GM19438 (cell line): ENCODE measurements around the gene UGT1A8.
"Not testable (repeated sequence)": the region's sequence is repeated elsewhere in the genome, so short reads cannot be mapped to it uniquely, and the experiment has no call there.

ENCODE experiments used
- ATAC-seq: cut with Tn5 transposase; IDR thresholded peaks from one replicate; pipeline ENCODE4 v1.9.1; 2021; ENCODE audit warnings: low read depth; ENCODE audit not compliant: unreplicated experiment

UGT1A8 gene

GRCh38 chr2:233711312-233712008 is 94.0 kb downstream of the UGT1A8 start:
- no peak for ATAC-seq

GRCh38 chr2:233712611-233713261 is 95.3 kb downstream of the UGT1A8 start, which contains the start of gene UGT1A5:
Gene UGT1A5 (plus strand): TSS chr2:233712907. CDS start chr2:233712992, 85 bp downstream.
- ATAC-seq, result no peak

- ATAC-seq, result no peak
Observed at GRCh38 chr2:233713262-233713615, 95.8 kb downstream of the UGT1A8 start.

GRCh38 chr2:233714121-233714520 is 96.7 kb downstream of the UGT1A8 start:
- ATAC-seq, result no peak

- no peak for ATAC-seq
Observed at GRCh38 chr2:233718552-233718951, 101.1 kb downstream of the UGT1A8 start, which contains the start of gene UGT1A4. Gene UGT1A4 (plus strand): TSS chr2:233718736. CDS start chr2:233718821, 85 bp downstream.

GRCh38 chr2:233728723-233729301 is 111.4 kb downstream of the UGT1A8 start, which contains the start of gene UGT1A3:
Gene UGT1A3 (plus strand): TSS chr2:233729042. CDS start chr2:233729127, 85 bp downstream.
- ATAC-seq, result no peak

GRCh38 chr2:233736868-233737653 is 119.6 kb downstream of the UGT1A8 start:
- not testable (repeated sequence) for ATAC-seq

GRCh38 chr2:233740870-233741269 is 123.4 kb downstream of the UGT1A8 start:
- no peak for ATAC-seq

- ATAC-seq, result no peak
Observed at GRCh38 chr2:233743464-233744259, 126.2 kb downstream of the UGT1A8 start.

- no peak for ATAC-seq
Observed at GRCh38 chr2:233745073-233745755, 127.8 kb downstream of the UGT1A8 start.

GRCh38 chr2:233745838-233746237 is 128.4 kb downstream of the UGT1A8 start:
- ATAC-seq, result not testable (repeated sequence)

- no peak for ATAC-seq
Observed at GRCh38 chr2:233746475-233747282, 129.2 kb downstream of the UGT1A8 start.

GRCh38 chr2:233747283-233747544 is 129.8 kb downstream of the UGT1A8 start:
- no peak for ATAC-seq

- not testable (repeated sequence) for ATAC-seq
Observed at GRCh38 chr2:233750689-233751088, 133.3 kb downstream of the UGT1A8 start.

- ATAC-seq, result not testable (repeated sequence)
Observed at GRCh38 chr2:233751212-233752009, 134.0 kb downstream of the UGT1A8 start.

GRCh38 chr2:233754872-233755611 is 137.6 kb downstream of the UGT1A8 start:
- ATAC-seq, result no peak

GRCh38 chr2:233756429-233757081 is 139.1 kb downstream of the UGT1A8 start:
- no peak for ATAC-seq
